Activated CD4-positive, CD25-positive, alpha-beta regulatory T cell treated with anti-CD3 and anti-CD28 coated beads, Interleukin-2, amount 50 U/mL, for 24 hours (primary cell): ENCODE results near the gene SCP2D1.
A peak's percentile ranks its signal among the peaks of the same experiment; 100 is the strongest.
"Not testable (repeated sequence)": the region's sequence is repeated elsewhere in the genome, so short reads cannot be mapped to it uniquely, and the experiment has no call there.

ENCODE experiments used
- ATAC-seq, 2 donors: fragments of 150-1000 bp; cut with Tn5 transposase; one replicate each; pipeline ENCODE4 v1.10.0; 2021; ENCODE audit warnings: mild to moderate bottlenecking in 1 of 2, moderate library complexity in 1 of 2

SCP2D1 gene

DNA sequence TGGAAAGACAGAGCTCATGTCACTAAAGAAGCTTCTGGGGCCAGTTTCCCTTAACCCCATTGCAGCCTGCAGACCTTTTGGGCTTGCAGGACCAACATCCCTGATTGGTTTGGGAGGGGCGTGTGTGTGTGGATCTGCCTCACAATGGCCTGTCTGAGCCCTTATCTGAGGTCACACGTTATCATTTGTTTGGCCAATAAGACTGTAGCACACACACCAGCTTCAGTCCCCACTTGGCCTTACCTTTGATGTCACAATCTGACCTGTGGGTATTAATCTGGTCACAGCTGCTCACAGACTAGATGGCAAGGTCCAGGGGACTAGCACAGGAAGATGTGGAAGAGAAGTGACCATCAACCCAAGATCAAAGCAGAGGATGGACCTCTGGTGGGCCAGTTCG, at the start of gene SCP2D1:
Gene SCP2D1, plus strand, starts transcription at position 301 of the 400 bp plus-strand sequence. Its CDS starts 33 bp downstream, at position 334.
- no peak for ATAC-seq

DNA sequence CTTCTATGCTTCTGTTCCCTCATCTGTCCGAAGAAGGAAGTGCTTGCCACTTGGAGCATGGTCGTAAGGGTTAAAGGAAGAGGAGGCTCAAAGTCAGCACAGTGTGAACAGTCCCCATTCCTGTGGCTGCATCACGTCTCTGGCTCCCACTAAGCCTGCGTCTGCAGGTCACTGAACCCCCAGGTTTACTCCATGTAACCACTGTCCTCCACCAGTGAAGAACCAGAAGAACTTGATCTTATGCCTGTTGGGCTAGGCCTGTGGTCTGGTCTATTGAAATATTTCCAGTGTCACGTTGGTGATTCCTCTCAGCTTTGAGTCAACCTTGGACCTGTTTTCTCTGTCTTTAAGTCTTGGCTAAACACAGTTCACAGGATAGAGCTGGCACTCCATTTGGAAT, 45.9 kb upstream of the SCP2D1 start:
- ATAC-seq: no peak

DNA sequence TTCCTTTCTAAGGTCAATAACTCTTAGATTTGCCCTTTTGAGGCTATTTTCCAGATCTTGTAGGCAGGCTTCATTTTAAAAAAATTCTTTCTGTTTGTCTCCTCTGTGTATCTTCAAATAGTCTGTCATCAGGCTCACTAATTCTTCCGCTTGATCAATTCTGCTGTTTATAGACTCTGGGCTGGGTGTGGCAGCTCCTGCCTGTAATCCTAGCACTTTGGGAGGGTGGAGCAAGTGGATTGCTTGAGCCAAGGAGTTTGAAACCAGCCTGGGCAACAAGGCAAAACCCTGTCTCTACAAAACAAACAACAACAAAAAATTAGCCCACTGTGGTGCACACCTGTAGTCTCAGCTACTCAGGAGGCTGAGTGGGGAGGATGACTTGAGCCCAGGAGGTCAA, 40.0 kb upstream of the SCP2D1 start:
- ATAC-seq: no peak

DNA sequence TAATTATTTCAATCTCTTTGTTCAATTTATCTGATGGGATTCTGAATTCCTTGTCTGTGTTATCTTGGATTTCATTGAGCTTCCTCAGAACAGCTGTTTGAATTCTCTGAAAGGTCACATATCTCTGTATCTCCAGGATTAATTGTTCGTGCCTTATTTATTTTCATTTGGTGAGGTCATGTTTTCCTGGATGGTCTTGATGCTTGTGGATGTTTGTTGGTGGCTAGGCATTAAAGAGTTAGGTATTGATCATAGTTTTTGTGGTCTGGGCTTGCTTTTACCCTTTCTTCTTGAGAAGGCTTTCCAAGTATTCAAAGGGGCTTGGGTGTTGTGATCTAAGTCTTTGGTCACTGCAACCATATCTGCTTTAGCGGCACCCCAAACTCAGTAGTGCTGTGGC, 39.4 kb upstream of the SCP2D1 start:
- no peak for ATAC-seq

DNA sequence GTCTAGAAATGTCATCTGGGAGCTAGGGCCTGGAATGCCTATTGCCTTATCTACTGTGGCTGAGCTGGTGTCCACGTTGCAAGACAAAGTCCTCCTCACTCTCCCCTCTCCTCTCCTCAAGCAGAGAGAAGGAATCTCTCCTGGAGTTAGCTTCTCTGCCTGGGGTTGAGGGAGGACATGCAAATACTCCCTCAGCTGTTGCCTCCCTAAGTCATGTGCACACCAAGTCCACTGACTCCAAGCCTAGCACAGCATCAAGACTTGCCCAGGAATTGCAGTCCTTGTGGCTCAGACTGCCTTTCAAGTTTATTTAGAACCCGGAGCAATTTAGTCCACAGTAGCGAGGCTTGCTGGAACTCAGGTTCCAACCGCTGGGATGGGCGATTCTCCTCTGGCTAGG, 38.0 kb upstream of the SCP2D1 start:
- ATAC-seq: no peak

DNA sequence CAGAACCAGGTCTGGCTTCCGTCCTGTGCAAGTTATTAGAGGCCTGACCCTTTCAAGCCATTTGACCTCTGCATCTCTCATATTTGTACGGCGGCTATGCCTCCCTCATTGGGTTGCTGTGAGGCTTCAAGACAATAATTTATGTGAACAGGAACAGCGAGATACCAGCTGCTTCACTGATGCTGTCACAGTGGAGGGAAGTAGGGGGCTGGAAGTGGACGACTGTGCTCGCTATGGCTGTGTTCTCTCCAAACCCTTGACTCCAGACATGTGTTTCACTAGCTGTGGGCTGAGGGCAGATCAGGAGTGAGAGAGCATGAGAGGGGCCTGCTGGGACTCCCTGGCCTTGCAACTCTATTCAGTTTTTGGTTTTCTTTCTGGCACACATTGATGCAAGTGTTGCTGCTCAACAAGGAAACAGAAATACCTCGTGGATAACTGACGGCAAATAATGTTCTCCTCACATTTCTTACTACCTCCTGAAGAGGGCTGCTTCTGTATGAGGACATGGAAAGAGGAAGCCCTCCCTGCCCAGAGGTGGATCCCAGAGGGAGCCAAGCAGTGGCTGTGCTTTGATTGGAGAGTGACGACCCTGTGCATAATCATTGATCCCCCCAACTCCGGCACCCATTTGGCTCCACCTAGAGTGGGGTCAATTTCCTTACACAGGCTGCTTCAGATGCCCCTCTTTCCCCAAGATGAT, 34.7 kb upstream of the SCP2D1 start:
- ATAC-seq: no peak

DNA sequence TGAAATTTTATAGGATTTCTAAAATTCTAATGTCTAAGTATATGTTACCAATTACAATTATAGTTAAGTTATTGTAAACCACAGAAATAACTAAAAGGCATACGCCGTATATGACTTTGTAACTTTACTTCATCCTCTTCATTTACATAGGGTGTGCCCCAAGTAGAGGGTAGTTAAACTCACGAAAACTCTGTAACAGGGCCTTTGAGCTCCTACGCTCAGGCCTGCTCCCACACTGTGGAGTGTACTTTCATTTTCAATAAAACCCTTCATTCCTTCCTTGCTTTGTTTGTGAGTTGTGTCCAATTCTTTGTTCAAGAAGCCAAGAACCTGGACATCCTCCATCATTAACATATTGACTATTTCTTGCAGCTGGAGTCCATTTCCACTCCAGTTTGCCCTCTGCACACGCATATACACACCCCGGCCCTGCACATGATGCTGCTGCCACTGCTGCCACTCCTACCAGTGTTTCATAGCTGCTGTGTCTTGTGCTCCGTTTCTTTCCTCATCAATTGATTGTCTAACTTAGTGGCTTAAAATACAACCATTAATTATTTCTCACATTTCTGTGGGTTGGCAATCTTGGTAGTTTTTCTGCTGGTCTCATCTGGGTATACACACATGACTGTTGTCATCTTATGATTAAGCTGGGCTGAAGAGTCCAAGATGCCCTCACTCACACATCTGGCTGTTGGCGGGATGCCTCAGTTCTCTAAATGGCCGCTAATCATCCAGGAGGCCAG, 33.0 kb upstream of the SCP2D1 start:
- no peak for ATAC-seq

DNA sequence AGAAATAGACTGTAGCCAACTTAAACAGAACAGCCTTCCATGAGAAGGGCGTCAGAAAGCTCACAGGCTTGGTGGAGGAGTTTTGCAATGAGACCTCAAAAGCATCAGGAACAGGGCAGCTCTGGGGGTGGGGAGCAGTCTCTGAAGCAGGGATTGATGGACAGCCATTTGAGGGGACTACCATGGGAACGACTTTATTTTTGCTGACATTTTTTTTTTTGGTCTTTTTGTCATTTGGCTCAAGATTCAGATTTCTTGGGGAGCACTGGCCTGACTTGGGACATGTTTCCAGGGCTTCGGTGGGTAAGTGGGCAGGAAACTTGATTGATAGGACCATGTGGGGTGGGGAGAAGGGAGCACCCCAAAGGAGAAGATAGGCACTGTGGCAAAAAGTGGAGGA, 32.1 kb upstream of the SCP2D1 start:
- no peak for ATAC-seq

DNA sequence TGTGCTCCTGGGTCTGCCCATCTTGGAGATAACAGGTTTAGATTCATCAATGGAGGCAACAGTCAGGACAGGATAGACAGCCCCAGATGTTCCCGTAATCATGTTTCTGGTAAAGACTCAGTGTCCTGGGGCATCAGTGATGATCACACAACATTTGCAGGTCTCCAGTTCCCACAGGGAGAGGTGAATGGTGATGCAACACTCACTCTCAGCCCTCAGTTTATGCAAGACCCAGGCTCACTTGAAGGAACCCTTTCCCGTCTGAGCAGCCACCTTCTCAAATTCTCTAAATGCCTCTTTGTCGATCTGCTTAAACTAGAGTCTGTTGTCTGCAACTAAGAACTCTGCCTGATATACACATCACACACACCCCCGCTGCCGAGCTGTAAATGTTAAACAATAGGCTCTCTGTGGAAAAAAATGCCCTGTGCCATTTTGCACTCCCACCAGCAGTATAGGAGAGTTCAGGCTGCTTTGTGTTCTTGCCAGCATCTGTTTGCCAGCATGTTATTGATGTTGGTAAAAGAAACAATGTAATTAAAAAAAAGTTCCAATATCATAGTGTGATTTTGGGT, 30.1 kb upstream of the SCP2D1 start:
- ATAC-seq: no peak

DNA sequence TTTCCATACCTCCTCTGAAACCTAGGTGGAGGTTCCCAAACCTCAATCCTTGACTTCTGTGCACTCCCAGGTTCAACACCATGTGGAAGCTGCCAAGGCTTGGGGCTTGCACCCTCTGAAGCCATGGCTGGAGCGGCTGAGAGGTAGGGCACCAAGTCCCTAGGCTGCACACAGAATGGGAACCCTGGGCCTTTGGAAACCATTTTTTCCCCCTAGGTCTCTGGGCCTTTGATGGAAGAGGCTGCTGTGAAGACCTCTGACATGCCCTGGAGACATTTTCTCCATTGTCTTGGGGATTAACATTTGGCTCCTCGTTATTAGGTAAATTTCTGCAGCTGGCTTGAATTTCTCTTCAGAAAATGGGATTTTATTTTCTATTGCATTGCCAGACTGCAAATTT, 26.5 kb upstream of the SCP2D1 start:
- ATAC-seq: not testable (repeated sequence)

DNA sequence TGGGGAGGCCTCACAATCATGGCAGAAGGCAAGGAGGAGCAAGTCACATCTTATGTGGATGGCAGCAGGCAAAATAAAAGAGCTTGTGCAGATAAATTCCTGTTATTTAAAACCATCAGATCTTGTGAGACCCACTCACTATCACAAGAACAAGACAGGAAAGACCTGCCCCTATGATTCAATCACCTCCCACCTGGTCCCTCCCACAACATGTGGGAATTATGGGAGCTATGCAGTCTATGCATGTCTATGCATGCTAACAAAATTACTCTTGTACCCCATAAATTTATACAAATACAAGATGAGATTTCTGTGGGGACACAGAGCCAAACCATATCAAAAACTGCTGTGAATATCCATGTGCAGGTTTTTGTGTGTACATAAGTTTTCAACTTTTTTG, 25.6 kb upstream of the SCP2D1 start:
- ATAC-seq: no peak

DNA sequence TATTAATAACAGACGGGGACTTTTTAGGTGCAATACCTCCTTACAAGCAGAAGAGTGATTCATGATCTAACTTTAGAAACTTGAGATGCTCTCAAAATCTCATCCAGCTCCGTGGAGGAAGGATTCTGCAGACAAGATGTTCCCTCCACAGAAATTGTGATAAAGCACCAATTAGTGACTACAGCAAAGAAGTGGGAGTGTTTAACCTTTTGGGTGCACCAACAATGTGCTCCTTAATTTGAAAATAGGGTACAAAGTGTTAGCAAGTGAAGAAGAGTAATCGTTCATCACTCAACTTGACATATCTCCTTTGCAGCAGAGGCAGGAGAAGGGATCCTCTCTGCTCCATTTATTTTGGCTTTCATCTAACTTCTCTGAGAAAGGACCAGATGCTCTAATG, 22.8 kb upstream of the SCP2D1 start:
- no peak for ATAC-seq

DNA sequence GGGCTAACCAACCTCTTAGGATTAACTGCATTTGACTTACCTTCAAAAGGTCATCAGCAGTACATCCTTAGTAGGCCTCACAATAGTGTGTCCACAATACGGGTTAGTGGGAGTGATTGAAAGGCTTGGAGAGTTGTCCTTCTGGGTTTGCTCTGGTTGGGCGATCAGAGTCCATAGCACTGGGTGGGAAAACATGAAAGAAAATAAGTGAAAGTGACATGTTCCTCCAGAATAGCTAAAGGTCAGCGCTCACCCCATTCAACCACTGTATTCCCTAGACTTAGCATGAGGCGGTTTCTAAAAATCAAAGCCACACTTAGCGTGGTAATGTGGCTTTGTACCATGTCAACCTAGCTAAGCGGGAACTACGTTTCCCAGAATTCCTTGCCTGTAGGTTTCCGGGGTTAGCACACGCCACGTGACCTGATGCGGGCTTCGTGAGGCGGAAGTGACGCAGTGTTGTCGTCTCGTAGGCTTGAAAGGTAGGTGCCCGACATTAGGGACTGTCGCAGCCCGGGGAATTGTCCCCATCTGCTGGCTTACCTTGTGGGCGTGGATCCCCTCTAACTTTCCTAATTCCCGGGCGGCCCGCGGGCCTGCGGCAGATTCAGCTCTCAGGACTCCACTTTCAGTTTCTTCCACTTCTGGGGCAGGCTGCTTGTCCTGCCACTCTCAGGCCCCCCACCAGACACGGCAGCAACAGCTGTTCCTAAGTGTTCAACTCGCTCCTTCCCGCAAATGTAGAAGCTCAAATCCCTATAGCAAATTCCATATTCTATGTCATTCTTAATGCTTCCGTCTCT, 19.8 kb upstream of the SCP2D1 start:
- ATAC-seq: peak; percentile 98 to 99

DNA sequence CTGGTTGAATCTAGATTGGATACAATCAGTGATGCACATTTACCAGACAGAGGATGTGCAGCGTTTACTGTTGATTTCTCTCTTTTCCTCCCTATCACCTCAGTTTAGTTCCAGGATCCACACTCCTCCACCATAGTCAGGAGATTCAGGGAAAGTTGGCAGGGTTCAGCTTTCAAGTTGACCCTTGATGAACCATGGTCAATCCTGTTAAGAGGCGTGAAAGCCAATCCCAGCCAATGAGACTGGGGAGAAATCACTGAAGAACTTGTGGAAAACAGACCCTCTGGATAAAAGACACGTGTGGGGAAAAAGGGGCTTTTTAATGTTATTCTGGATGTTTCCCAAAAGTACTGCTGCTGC, 19.2 kb upstream of the SCP2D1 start:
- ATAC-seq: no peak

DNA sequence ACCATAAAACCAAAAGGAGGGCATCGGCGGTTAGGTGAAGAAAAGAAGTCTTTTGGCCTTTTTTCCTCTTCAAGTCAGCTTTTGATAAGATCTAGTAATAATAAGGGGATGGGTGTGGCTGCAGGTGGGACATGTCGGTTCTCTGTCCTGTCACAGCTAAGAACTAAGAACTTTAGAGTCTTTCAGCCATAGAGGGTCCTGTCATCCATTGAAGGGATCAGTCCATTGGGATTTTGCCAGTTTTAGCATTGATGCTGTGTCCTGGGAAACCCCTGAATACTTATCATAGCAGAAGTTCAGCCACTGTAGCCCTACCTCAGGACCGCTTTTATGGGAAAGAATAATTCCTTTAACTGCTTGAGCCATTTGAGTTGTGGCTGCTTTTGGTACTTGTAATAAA, 18.2 kb upstream of the SCP2D1 start:
- no peak for ATAC-seq

DNA sequence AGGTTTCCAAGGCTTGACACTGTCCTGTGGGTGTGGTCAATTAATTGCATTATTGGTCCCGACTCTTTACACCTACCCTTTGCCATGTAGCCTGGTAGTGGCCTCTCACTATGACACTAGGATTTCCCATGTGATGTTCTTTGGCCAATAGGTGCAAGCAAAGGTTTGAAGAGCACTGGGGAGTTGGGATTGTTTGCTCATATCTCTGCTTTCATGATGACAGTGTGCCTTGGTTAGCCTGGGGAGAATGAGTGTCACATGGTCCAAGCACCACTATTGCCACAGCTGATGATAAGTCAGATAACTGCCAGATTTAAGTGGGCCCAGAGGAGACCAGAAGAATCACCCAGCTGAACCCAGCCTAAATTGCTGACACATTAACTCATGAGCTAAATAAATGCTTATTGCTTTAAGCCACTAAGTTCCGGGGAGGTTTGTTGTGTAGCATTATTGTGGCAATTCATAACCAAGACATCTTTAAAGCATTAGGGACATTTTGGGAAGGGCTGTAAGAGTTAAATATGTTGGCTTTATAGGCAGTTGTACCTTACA, 17.2 kb upstream of the SCP2D1 start:
- ATAC-seq: no peak

DNA sequence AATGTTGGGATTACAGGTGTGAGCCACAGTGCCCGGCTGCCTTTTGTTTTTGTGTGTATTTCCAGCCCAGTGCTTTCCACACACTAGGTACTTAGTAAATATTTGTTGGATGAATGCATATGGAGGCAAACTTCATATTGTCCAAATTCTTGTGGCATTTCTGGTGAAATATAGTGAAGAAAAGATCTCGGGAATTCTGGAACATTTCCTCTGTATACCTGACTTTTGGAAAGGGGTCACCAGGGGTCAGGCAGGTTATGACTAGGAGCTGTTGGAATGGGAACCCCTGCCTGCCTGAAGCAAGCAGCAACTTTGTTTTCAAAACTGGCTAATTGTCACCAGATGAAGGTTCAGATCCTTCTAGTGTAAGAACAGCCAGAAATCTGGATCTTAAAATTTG, 12.1 kb upstream of the SCP2D1 start:
- no peak for ATAC-seq

DNA sequence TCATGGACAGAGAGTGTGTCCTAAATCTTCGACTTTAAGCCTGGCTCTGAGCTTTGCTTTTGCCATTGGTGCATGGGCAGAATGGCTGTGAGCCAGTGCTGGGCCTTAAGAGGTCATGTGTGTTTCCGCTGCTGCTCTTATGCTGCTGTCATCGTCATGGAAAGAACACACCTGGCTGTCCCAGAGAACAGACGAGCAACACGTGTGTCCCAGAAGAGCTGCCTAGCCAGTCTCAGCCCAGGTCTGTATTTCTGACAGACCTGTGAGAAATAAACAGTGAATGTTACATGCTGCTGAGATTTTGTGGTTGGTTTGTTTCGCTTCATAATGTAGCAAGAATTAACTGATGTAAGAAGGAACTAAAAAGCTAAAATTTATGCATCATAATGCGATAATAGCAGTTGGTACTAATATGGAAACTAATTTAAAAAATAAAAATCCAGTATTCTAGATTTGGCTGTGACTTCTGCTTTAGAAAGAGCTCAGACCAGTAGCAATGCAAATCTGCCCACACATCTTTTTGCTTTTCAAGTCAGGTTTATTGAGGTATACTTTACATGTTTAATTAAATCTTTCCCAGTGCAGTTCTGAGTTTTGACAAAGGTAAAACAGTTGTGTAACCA, 11.5 kb upstream of the SCP2D1 start:
- no peak for ATAC-seq

DNA sequence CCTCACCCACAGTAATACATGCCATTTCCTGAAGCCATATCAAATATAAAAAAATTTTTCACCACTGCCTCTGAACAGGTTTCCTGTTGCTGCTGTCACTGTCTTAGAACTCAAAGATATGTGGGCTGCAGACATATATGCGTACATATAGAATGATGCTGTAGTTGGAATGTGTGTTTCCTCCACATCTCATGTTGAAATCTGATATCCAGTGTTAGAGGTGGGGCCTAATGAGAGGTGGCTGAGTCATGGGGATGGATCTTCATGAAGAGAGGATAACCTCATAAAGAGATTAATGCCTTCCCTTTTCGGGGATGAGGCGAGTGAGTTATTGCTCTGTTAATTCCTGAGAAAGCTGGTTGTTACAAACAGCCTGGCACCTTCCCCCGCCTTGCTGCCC, 7.7 kb upstream of the SCP2D1 start:
- ATAC-seq: no peak

DNA sequence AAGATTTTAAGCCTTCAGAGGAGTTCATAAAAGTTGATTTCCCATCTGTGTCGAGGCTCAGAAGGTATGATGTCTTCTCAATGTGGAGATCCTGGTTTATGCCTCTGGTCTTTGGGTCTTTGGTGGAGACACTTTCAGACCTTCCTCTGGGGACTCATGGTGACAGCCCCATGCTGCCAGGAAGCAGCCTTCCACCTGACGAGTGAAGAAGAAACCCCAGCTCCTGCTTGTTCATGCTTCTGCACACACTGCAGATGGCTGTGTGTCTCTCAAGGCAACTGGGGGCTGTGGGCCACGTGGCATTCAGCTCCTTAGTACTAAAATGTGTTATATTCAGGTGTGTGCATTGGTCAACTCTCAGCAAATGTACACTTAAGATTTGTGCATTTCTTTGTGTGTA, 4.9 kb upstream of the SCP2D1 start:
- no peak for ATAC-seq

DNA sequence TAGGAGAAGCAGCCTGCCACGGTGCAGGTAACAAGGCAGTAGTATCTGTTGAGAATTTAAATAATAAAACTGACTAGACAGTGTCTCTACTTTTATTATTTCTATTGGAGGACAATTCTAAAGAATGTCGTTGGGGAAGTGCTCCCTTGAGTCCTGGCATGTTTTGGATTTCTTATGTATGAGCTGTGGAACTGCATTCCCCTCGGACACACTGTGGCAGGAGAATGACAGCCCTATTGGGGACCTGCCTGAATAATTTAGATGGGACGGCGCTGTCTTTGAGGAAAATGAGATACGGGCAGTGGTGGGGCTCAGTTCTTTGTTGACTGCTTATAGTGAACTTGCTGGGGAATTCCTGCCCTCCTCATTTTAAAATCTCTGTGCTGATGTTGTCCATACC, 2.4 kb upstream of the SCP2D1 start:
- ATAC-seq: no peak

DNA sequence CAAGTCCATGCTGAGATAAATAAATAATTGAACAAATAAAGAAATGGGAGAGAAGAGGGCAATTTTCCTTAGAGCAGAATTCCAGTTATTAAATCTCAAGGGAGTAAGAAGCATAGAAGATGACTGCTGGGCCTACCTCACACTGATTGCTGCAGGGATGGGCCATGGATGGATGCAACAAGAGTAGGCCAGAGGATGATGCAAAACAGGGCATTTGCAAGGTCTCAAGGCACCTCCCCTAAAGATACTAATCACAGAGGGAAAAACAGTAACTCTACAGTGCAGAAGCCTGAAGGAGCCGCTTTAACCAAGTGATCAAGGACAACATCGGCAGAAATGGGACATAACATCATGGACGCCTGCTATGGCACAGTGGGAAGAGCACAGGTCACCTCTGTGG, 1.7 kb upstream of the SCP2D1 start:
- ATAC-seq: no peak
